Esophagus muscularis mucosa (tissue), 4 donors: ENCODE data around the gene SLC24A4. TPM values are rescaled to one million over a fixed set of nuclear protein-coding genes. Genes with fewer than 3 reads are reported as not detected.

Experiments
- DNase-seq: peaks from one replicate; pipeline ENCODE4 v3.0.0-alpha.2; 2017; ENCODE audit errors: extremely low spot score
- H3K27ac ChIP-seq, 4 donors: fragments of 200-600 bp; sonication (generic); replicated peaks in 1 of 4; 1 replicate in 3 of 4; 2 replicates in 1 of 4; pipeline ENCODE4 v1.5.1; 2016 to 2019; ENCODE audit warnings: mild to moderate bottlenecking in 1 of 4
- H3K27me3 ChIP-seq, 4 donors: fragments of 200-600 bp; sonication (generic); one replicate each; pipeline versions ENCODE4 v1.5.1 to v1.6.0; 2016 to 2019
- H3K36me3 ChIP-seq, 4 donors: fragments of 200-600 bp; sonication (generic); one replicate each; pipeline ENCODE4 v1.5.1; 2016 to 2019
- H3K4me1 ChIP-seq, 4 donors: fragments of 200-600 bp; sonication (generic); one replicate each; pipeline ENCODE4 v1.5.1; 2016 to 2019
- H3K4me3 ChIP-seq, 4 donors: fragments of 200-600 bp; sonication (generic); 1 replicate in 2 of 4; 2 replicates in 2 of 4; pipeline ENCODE4 v1.5.1; 2016 to 2019; ENCODE audit warnings: mild to moderate bottlenecking in 4 of 4, moderate library complexity in 1 of 4
- H3K9me3 ChIP-seq, 4 donors: fragments of 200-600 bp; sonication (generic); 1 replicate in 3 of 4; 2 replicates in 1 of 4; pipeline ENCODE4 v1.5.1; 2016 to 2019
- EP300 ChIP-seq: sonication (generic); formaldehyde crosslinking; IDR thresholded peaks from one replicate; pipeline ENCODE4 v1.6.1; 2017; ENCODE audit warnings: antibody characterized with exemption
- POLR2A ChIP-seq: fragments of 450-650 bp; IDR thresholded peaks from one replicate; pipeline ENCODE4 v1.6.1; 2017; ENCODE audit warnings: antibody characterized with exemption, moderate library complexity, mild to moderate bottlenecking, low read depth
- POLR2AphosphoS5 ChIP-seq, 2 donors: sonication (generic); formaldehyde crosslinking; IDR thresholded peaks; one replicate each; pipeline ENCODE4 v1.6.1; 2017; ENCODE audit warnings: antibody characterized with exemption in 2 of 2
- WGBS: methylation state at CpG from one replicate; pipeline ENCODE4 v1.1.5; 2018; 5-methylcytosine and 5-hydroxymethylcytosine counted together
- intact Hi-C: fragments of 100-400 bp; cut with DNase I; formaldehyde crosslinking; loops from one replicate; pipeline ENCODE4 v1.15.1; 2023
- total RNA-seq, 4 donors: library from RNA; depleted of rRNA; stranded (reverse); fragments of >200 nt; gene quantifications; one replicate each; pipeline versions ENCODE4 v1.1.0 to v1.2.1, GENCODE V29; 2016
- TF ChIP-seq, protein P1 (sequence below), 3 experiments: fragments of 200-600 bp in 2 of 3; fragments of 450-650 bp in 1 of 3; sonication (generic) in 2 of 3; IDR thresholded peaks; one replicate each; pipeline ENCODE4 v1.5.1; 2017 to 2019; ENCODE audit warnings: antibody characterized with exemption in 3 of 3, mild to moderate bottlenecking in 2 of 3, moderate library complexity in 1 of 3

Gene SLC24A4
- total RNA-seq, 4 donors from 2014 or later = 1.7 to 2.9 (median 2.1) TPM

GRCh38 chr14:92362781-92363235 is 39.8 kb downstream of the SLC24A4 start:
- whole genome bisulfite sequencing = 77% methylated on average over 8 of the region's 14 CpGs
- Histone ChIP-seq H3K4me1 (no peaks in the 10 kb centered on the region), H3K27me3 (peaks cover 0 to 32% (median 0%) of the 10 kb centered on the region in 4 donors), H3K9me3 (no peaks in the 10 kb centered on the region), H3K4me3 (no peak overlapping the region), H3K36me3 (no peaks in the 10 kb centered on the region), H3K27ac (no peak overlapping the region)
- no peak for DNase-seq
- intact Hi-C loops = no loop called here
- no peak for TF ChIP-seq POLR2AphosphoS5 (IDR thresholded peaks at IDR 0.05)
- TF ChIP-seq POLR2A = no peak
- TF ChIP-seq, protein P1, sequence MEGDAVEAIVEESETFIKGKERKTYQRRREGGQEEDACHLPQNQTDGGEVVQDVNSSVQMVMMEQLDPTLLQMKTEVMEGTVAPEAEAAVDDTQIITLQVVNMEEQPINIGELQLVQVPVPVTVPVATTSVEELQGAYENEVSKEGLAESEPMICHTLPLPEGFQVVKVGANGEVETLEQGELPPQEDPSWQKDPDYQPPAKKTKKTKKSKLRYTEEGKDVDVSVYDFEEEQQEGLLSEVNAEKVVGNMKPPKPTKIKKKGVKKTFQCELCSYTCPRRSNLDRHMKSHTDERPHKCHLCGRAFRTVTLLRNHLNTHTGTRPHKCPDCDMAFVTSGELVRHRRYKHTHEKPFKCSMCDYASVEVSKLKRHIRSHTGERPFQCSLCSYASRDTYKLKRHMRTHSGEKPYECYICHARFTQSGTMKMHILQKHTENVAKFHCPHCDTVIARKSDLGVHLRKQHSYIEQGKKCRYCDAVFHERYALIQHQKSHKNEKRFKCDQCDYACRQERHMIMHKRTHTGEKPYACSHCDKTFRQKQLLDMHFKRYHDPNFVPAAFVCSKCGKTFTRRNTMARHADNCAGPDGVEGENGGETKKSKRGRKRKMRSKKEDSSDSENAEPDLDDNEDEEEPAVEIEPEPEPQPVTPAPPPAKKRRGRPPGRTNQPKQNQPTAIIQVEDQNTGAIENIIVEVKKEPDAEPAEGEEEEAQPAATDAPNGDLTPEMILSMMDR (IDR thresholded peaks at IDR 0.05) = no peak

DNA sequence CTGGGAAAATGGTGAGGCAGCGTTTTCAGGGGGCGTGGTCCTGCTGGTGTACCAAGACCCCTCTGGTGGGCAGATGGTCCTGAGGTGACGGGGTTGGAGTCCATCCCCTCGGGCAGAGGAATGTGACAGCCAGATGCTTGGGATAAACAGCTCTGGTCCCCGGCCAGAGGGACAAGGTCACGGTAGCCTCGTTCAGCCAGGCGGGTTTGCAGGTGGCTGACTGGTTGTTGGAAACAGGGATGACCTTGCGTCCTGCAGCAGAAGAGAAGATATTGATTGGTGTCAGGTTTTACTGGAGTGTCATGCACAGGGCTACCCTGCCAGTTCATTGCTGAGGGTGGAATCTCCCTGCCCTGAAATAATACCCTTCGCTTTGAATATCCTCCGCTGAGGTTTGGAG is 43.3 kb downstream of the SLC24A4 start:
- H3K27me3 ChIP-seq = peaks cover 0 to 32% (median 0%) of the 10 kb centered on the region in 4 donors
- no peak overlapping the region for H3K4me3 ChIP-seq
- no peaks in the 10 kb centered on the region for H3K4me1 ChIP-seq
- H3K27ac ChIP-seq = no peak overlapping the region
- H3K36me3 ChIP-seq = no peaks in the 10 kb centered on the region
- 85% methylated on average over 7 of the region's 11 CpGs for WGBS
- no peak for DNase-seq
- H3K9me3 ChIP-seq = no peaks in the 10 kb centered on the region
- TF ChIP-seq EP300 = no peak
- intact Hi-C loops = no loop called here

DNA sequence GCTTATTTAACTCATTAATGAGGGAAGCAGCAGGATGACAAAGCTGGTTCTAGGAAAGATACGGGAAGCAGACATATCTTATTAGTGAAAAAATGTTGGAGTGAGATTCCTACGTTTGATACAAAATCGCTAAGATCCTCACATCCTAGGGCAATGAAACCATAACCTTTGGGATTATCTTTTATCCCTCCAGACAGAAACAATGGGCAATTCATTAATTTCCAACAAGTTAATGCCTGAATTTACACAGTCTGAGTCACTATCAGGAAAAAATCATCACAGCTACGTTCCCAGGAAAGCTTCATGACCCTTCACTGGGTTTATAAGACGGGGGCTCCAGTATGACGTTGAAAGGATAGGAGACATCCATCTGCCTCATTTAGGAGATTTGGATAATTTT is 45.0 kb downstream of the SLC24A4 start:
- TF ChIP-seq, protein P1 (IDR thresholded peaks at IDR 0.05) = no peak
- TF ChIP-seq EP300 (no peak), POLR2AphosphoS5 (IDR thresholded peaks at IDR 0.05) (no peak), POLR2A (no peak)
- WGBS = 74% methylated on average over 6 of the region's 6 CpGs

DNA sequence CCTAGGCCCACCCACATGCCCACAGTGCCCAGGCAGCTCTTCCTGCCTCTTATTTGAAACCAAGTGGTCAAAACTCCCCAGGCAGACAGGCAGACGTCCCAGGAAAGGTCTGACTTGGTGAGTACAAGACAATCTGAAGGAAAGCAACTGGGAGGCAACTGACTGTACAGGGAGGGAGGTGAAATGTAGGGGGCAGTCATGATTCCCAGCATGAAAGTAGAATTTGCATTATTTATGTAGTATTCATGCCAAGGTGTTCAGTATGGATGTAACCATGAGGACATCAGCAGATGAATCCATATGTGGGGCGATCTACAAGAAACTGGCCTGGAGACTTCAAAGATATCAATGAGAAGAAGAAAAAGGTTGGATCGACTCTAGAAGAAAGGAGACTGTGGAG is 46.1 kb downstream of the SLC24A4 start:
- Histone ChIP-seq H3K27me3 (peaks cover 0 to 15% (median 0%) of the 10 kb centered on the region in 4 donors), H3K4me1 (no peaks in the 10 kb centered on the region), H3K9me3 (no peaks in the 10 kb centered on the region), H3K4me3 (no peak overlapping the region), H3K27ac (no peak overlapping the region), H3K36me3 (no peaks in the 10 kb centered on the region)
- WGBS = 79% methylated on average over 3 of the region's 3 CpGs
- TF ChIP-seq EP300 = no peak
- TF ChIP-seq POLR2A = no peak
- TF ChIP-seq POLR2AphosphoS5 (IDR thresholded peaks at IDR 0.05) = no peak
- TF ChIP-seq, protein P1 (IDR thresholded peaks at IDR 0.05) = no peak
- no peak for DNase-seq
- intact Hi-C loops = no loop called here

More for the DNA sequence above, 45.0 kb downstream of the SLC24A4 start:
- H3K4me1 ChIP-seq = no peaks in the 10 kb centered on the region
- no peaks in the 10 kb centered on the region for H3K9me3 ChIP-seq
- no peak overlapping the region for H3K4me3 ChIP-seq
- H3K27ac ChIP-seq = no peak overlapping the region
- DNase-seq = no peak
- intact Hi-C loops = no loop called here
- H3K36me3 ChIP-seq = no peaks in the 10 kb centered on the region
- peaks cover 0 to 26% (median 0%) of the 10 kb centered on the region in 4 donors for H3K27me3 ChIP-seq

DNA sequence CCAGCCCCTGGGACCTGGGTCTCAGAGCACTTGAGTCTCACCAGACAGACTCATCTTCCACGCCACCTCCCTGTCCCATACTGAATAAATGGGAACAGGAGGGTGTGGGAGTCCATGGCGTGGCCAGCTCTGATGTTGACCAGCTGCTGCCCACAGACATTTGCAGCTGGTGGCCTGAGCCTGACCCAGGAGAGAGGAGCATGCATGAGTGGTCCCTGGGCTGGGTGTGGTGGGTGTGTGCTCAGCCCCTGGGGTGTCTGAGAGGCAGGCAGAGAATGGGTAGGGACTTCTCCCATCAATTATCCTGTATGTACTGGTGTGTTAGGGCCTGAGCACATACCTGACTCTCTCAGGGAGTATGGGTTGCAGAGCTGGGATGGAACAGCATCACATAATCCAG is 49.3 kb downstream of the SLC24A4 start:
- H3K9me3 ChIP-seq = no peaks in the 10 kb centered on the region
- H3K4me3 ChIP-seq = no peak overlapping the region
- 60% methylated on average over 1 of the region's 2 CpGs for WGBS
- no peaks in the 10 kb centered on the region for H3K27me3 ChIP-seq
- intact Hi-C loops = no loop called here
- no peaks in the 10 kb centered on the region for H3K36me3 ChIP-seq
- no peaks in the 10 kb centered on the region for H3K4me1 ChIP-seq
- no peak for DNase-seq
- no peak for TF ChIP-seq POLR2A
- no peak for TF ChIP-seq POLR2AphosphoS5 (IDR thresholded peaks at IDR 0.05)
- TF ChIP-seq, protein P1 (IDR thresholded peaks at IDR 0.05) = no peak
- TF ChIP-seq EP300 = no peak
- H3K27ac ChIP-seq = no peak overlapping the region
